ENCODE measurements around the gene YIF1A. TPM values are rescaled to one million over a fixed set of nuclear protein-coding genes. Genes with fewer than 3 reads are reported as not detected.

YIF1A gene
- polyA plus RNA-seq, 1 donor = 48.9 TPM

DNA sequence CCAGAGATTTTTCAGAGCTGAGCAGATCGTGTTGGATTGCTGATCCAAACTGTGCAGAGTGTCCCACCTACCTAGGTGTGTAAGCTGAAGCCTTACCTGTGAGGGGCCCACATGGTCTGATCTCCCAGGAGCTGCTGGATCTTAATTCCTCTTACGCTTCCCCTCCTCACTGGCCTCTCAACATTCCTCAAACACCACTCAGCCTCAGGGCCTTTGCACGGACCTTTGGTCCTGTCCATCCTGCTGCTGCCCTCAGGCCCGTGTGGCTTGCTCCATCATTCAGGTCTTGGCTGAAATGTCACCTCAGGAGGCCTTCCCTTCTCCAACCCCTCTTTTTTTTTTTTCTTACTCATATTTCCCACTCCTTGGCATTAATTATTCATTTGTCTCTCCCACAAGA is 41.6 kb downstream of the YIF1A start:
- no peak for DNase-seq (ENCODE audit: low read depth)

DNA sequence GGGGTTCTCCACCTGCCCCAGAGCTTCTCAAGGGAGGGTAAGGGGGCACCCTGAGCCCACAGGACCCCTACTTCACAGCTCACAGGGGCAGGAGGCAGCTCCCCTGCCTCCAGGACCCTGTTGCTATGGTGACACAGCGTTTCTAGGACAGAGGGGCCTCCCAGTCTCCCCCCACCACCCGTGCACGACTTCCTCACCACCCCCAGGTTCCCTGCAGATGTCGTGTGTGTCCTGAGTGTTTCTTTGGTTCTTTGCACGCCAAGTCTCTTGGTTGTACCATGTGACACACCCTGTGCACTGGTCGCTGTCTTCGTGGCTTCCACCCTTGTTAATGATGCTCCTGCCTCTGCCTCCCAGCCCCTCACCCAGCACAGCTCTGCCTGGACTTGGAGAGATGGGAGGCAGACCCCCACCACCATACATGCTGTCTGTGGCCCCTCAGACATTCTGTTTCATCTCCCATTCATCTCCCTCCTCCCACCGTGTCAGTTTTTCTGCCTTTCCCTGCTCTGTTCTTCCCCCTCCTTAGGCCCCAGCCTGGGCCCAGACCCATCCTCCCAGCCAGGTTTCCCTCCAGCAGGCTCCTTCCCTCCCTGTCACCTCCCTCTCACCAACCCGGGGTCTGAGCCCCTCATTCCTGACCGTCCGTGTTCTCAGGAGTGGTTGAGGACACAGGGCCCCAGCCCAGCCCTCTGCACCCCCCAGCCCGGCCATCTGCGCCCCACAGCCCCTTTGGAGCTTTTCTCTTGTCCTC is 45.0 kb downstream of the YIF1A start:
- no peak for DNase-seq (ENCODE audit: low read depth)

DNA sequence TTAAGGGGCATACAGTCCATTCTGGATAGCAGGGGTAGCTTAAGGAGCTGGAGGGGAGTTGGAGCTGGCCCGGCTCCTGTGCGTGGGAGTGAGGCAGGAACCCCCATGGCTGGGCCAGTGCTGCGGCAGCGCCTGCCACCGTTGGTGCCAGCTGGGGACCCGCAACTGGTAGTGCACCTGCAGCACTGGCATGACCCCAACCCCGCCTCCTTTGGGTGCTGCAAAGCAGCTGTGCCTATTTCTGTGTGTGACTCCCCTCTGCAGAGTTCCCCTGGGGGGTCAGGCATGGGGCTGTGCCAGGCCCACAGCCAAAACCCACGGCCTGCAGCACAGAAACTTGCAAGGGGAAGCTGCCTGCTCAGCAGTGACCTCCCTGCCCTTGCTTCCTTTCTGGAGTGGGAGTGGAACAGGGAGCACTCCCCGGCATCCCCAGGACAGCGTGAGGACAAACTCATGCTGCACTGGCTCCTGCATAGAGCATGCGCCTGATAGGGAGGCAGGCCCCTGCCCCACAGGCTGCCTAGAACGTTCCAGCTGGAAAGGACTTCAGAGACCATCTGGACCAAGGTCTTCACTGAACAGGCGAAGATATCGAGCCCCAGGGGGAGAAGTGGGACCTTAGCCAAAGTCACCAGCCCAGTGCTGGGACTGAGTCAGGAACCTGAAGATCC is 46.7 kb downstream of the YIF1A start:
- DNase-seq (ENCODE audit: low read depth) = no peak

DNA sequence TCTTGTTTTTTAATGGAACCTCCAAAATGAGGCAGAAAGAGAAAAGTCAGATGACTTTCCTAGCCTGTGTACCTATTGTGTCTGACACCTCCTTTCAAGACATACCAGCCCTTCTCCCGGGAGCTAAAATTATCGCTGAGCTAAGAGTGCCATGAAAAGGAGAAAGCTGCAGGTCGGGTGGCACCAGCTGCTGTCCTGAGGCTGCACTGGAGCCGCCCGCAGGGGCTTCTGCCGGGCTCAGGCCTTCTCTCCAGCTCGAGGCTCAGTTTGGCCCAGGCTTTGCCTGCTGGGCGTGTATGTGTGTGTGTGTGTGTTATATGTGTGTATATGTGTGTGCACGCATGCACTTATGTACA is 48.2 kb downstream of the YIF1A start:
- DNase-seq (ENCODE audit: low read depth) = no peak

DNA sequence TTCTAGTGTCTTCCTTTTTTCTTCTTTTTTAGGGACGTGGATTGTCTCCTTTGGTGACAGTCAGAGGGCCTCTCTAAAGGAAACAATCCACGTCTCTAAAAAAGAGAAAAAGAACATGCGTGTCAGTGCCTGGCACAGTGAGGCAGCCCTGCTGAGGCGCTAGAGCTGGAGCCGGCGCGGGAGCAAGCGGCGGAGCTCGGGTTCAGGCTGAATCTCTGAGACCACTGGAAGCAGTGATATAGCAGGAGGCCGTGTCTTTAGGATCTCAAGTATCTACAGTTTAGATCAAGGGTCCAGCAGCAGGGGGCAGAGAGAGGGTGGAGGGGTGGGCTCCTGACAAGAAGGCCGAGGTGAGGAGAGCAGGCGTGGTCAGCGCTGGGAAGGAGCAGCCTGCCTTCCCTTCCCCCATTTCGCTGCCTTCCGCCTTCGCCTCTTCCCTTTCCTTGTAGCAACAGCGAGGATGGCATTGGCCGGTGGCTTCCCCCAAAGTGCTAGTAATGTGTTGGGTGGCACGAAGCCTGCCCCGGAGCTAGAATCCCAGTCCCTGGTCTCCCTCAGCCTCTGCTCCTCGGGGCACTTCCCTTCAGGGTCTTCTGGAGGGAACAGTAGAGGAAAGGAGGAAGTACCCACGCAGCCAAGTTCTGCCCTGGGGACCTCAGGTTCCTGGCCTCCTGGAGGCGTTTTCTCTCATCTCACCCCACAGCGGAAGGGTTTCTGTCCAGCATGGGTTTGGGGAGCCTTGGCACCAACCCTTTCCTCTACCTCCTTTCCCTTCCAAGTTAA is 48.8 kb downstream of the YIF1A start:
- no peak for DNase-seq (ENCODE audit: low read depth)

DNA sequence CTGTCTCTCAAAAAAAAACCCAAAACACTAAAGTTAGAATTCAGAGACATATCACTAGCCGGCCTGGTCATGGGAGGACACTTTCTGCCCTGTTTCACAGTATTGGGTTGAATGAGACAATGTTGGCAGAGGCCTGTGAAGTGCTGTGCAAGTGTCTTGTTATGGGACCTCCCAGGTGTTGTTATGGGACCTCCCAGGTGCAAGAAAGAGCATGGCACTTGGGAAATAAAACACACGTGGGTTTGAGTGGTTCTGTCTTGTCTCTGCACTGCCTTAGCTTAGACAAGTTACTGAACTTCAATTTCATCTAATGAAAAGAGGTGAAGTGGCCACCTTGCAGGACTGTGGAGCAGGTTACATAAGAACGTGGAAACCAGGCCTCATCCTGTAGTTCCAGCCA is 49.4 kb downstream of the YIF1A start:
- DNase-seq (ENCODE audit: low read depth) = no peak

DNA sequence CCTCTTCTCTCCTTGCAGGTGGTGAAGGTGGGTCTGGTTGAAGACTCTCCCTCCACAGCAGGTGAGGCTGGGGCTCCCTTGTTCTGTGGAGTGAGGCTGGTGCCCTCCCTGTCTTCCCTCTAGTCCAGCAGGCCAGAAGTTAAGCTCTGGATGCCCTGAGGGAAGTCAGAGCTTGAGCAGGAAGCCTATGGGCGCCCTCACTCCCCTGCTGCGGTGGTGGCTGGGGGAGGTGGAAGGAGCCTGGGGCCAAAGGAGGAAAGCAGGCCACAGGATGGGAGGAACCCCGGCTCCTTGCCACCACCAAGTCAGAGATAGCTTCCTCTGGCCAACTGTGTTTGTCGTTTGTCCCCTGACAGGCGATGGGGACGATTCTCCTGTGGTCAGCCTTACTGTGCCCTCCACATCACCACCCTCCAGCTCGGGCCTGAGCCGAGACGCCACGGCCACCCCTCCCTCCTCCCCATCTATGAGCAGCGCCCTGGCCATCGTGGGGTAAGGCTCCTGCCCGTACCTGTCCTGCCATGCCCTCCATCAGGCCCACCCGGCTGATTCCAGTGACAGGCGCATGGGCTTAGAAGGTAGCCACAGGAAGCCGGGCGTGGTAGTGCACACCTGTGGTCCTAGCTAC is 50.0 kb downstream of the YIF1A start:
- no peak for DNase-seq (ENCODE audit: low read depth)

DNA sequence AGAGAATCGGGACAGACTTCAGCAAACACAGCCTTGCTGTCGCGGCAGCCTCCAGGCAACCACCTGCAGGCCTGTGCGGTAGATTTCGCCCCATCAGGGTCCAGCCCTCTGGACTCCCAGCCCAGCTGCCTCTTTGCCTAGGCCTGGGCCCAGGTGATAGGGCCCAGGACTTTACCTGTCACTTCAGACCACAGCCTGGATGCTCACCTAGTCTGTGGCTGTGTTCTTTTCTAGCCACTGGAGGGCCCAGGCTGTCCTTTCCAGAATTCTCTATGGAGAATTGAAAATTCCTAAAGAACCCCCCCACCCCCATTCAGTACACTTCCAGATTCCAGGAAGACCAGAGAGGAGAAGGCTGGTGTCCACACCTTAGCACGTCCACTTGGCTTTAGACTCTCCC is 51.1 kb downstream of the YIF1A start:
- DNase-seq (ENCODE audit: low read depth) = no peak

DNA sequence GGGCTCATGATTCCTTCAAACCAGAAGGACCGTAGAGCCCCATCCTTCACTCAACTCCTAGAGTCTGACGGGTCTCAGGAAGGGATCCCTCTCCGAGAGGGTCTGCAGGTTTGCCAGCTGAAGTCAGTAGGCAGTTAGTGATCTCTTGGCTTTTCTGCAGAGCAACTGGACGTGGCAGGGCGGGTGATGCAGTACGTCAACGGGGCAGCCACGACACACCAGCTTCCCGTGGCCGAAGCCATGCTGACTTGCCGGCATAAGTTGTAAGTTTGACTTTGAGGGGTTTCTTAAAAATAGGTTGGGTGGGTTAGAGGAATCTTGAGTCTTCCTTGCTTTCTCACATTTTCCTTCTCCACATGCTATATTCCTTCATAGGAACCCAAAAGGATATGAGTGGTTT is 53.8 kb downstream of the YIF1A start:
- no peak for DNase-seq (ENCODE audit: low read depth)

Other genes with a start within 250 kb of the YIF1A start
- 0.78 TPM for gene GAL3ST3, start 240.0 kb downstream of the YIF1A start, polyA plus RNA-seq (ENCODE audit: insufficient read length)
- 121 TPM for gene SF3B2, start 236.8 kb downstream of the YIF1A start, polyA plus RNA-seq (ENCODE audit: insufficient read length)
- gene PACS1, start 218.9 kb downstream of the YIF1A start, polyA plus RNA-seq (ENCODE audit: insufficient read length) = 28.3 TPM
- gene KLC2, start 31.4 kb downstream of the YIF1A start, polyA plus RNA-seq (ENCODE audit: insufficient read length) = 19.0 TPM
- gene RAB1B, start 20.5 kb downstream of the YIF1A start, polyA plus RNA-seq (ENCODE audit: insufficient read length) = 89.7 TPM
- gene CNIH2, start 11.0 kb downstream of the YIF1A start, polyA plus RNA-seq (ENCODE audit: insufficient read length) = 2.3 TPM
- not detected for gene TMEM151A, start 2.8 kb upstream of the YIF1A start, polyA plus RNA-seq (ENCODE audit: insufficient read length)
- 76.4 TPM for gene CD248, start 27.9 kb upstream of the YIF1A start, polyA plus RNA-seq (ENCODE audit: insufficient read length)
- gene RIN1, start 47.3 kb upstream of the YIF1A start, polyA plus RNA-seq (ENCODE audit: insufficient read length) = 12.1 TPM
- gene BRMS1, start 56.0 kb upstream of the YIF1A start, polyA plus RNA-seq (ENCODE audit: insufficient read length) = 21.8 TPM
- 20.3 TPM for gene B4GAT1, start 58.5 kb upstream of the YIF1A start, polyA plus RNA-seq (ENCODE audit: insufficient read length)
- gene SLC29A2, start 82.6 kb upstream of the YIF1A start, polyA plus RNA-seq (ENCODE audit: insufficient read length) = 32.1 TPM
- 0.28 TPM for gene NPAS4, start 131.9 kb upstream of the YIF1A start, polyA plus RNA-seq (ENCODE audit: insufficient read length)
- 50.0 TPM for gene MRPL11, start 149.7 kb upstream of the YIF1A start, polyA plus RNA-seq (ENCODE audit: insufficient read length)
- 6.9 TPM for gene PELI3, start 177.8 kb upstream of the YIF1A start, polyA plus RNA-seq (ENCODE audit: insufficient read length)
- 24.0 TPM for gene DPP3, start 191.3 kb upstream of the YIF1A start, polyA plus RNA-seq (ENCODE audit: insufficient read length)
- gene BBS1, start 221.5 kb upstream of the YIF1A start, polyA plus RNA-seq (ENCODE audit: insufficient read length) = 17.8 TPM